ENCODE results near the gene KCNH1. TPM values are rescaled to one million over a fixed set of nuclear protein-coding genes. Genes with fewer than 3 reads are reported as not detected.

Gene KCNH1
- total RNA-seq, 2 donors from 2014 or later, result 0.21 TPM; not detected in 1

DNA sequence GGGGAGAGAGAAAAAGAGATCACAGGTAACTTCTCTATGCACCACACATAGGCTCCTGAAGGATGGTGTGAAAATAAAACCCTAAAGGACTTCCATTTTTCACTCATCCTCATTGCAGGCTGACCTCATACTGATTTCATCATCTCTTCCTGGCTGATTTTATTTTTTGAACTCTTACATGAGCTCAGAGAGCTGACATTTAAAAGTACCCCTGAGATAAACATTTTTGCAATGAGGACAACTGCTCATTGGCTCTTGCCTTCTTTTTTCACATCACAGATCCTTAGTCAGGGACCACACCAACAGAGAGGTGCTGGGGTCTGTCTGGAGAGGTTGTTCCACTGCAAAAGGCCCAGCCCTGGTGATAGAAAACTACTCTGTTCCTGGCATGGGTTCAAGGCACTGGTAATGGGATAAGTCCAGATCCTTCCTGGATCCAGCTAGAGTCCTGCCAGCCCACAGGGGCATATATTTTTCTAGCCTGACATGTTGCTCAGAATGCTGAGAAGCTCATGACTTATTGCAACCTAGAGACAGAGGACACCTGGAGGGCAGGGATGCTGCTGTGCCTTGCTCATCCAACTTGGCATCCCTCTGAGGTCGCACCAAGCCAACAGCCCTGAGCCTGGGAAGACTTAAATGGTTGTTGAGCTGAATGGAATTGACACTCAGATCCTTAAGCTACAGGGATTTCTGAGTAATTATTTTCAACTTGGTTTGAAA lies 445.3 kb downstream of the KCNH1 start:
- H3K27me3 ChIP-seq (replicated peaks; ENCODE audit: insufficient read depth), result no peaks in the 10 kb centered on the region
- TF ChIP-seq CTCF (IDR thresholded peaks at IDR 0.05), result no peak
- H3K36me3 ChIP-seq, result no peaks in the 10 kb centered on the region
- ATAC-seq (ENCODE audit: insufficient number of reproducible peaks, low FRiP score, low read depth), result no peak
- no peaks in the 10 kb centered on the region for H3K9me3 ChIP-seq
- H3K4me3 ChIP-seq, result no peak overlapping the region
- H3K4me1 ChIP-seq (ENCODE audit: control insufficient read depth in 1 of 2, low read depth in 2 of 2), result no peaks in the 10 kb centered on the region
- no peak overlapping the region for H3K27ac ChIP-seq
- no peak for DNase-seq (ENCODE audit: low spot score)

- H3K4me1 ChIP-seq (ENCODE audit: control insufficient read depth in 1 of 2, low read depth in 2 of 2), result no peaks in the 10 kb centered on the region
- no peaks in the 10 kb centered on the region for H3K36me3 ChIP-seq
- H3K27me3 ChIP-seq (replicated peaks; ENCODE audit: insufficient read depth), result no peaks in the 10 kb centered on the region
- ATAC-seq (ENCODE audit: insufficient number of reproducible peaks, low FRiP score, low read depth) (no peak), DNase-seq (ENCODE audit: low spot score) (no peak)
- TF ChIP-seq CTCF (IDR thresholded peaks at IDR 0.05), result no peak
- no peak overlapping the region for H3K4me3 ChIP-seq
- H3K9me3 ChIP-seq, result no peaks in the 10 kb centered on the region
- H3K27ac ChIP-seq, result no peak overlapping the region
Observed at GRCh38 chr1:210687582-210688279, 446.2 kb downstream of the KCNH1 start.

GRCh38 chr1:210686841-210687240 lies 447.1 kb downstream of the KCNH1 start:
- no peaks in the 10 kb centered on the region for H3K36me3 ChIP-seq
- no peaks in the 10 kb centered on the region for H3K27me3 ChIP-seq (replicated peaks; ENCODE audit: insufficient read depth)
- H3K4me1 ChIP-seq (ENCODE audit: control insufficient read depth in 1 of 2, low read depth in 2 of 2), result no peaks in the 10 kb centered on the region
- no peaks in the 10 kb centered on the region for H3K9me3 ChIP-seq
- ATAC-seq (ENCODE audit: insufficient number of reproducible peaks, low FRiP score, low read depth), result no peak
- no peak for TF ChIP-seq CTCF (IDR thresholded peaks at IDR 0.05)
- no peak overlapping the region for H3K27ac ChIP-seq
- H3K4me3 ChIP-seq, result no peak overlapping the region
- no peak for DNase-seq (ENCODE audit: low spot score)

GRCh38 chr1:210685295-210685650 lies 448.7 kb downstream of the KCNH1 start:
- Histone ChIP-seq H3K9me3 (no peaks in the 10 kb centered on the region), H3K27me3 (replicated peaks; ENCODE audit: insufficient read depth) (no peaks in the 10 kb centered on the region), H3K36me3 (no peaks in the 10 kb centered on the region), H3K27ac (no peak overlapping the region), H3K4me3 (no peak overlapping the region), H3K4me1 (ENCODE audit: control insufficient read depth in 1 of 2, low read depth in 2 of 2) (no peaks in the 10 kb centered on the region)
- TF ChIP-seq CTCF (IDR thresholded peaks at IDR 0.05), result no peak
- ATAC-seq (ENCODE audit: insufficient number of reproducible peaks, low FRiP score, low read depth) (no peak), DNase-seq (ENCODE audit: low spot score) (no peak)

- Histone ChIP-seq H3K36me3 (no peaks in the 10 kb centered on the region), H3K4me1 (ENCODE audit: control insufficient read depth in 1 of 2, low read depth in 2 of 2) (no peaks in the 10 kb centered on the region), H3K27ac (no peak overlapping the region), H3K27me3 (replicated peaks; ENCODE audit: insufficient read depth) (no peaks in the 10 kb centered on the region), H3K4me3 (no peak overlapping the region), H3K9me3 (no peaks in the 10 kb centered on the region)
- TF ChIP-seq CTCF (IDR thresholded peaks at IDR 0.05), result no peak
- no peak for DNase-seq (ENCODE audit: low spot score)
- ATAC-seq (ENCODE audit: insufficient number of reproducible peaks, low FRiP score, low read depth), result no peak
Observed at GRCh38 chr1:210684466-210685294, 449.3 kb downstream of the KCNH1 start.

All from thoracic aorta (tissue), 2 donors.